GM19025 (cell line): ENCODE data around the gene ADD1.

Source experiments
- ATAC-seq: cut with Tn5 transposase; IDR thresholded peaks from one replicate; pipeline ENCODE4 v1.9.1; 2021; ENCODE audit warnings: mild to moderate bottlenecking, low read depth, moderate library complexity; ENCODE audit not compliant: unreplicated experiment

ADD1 gene

DNA sequence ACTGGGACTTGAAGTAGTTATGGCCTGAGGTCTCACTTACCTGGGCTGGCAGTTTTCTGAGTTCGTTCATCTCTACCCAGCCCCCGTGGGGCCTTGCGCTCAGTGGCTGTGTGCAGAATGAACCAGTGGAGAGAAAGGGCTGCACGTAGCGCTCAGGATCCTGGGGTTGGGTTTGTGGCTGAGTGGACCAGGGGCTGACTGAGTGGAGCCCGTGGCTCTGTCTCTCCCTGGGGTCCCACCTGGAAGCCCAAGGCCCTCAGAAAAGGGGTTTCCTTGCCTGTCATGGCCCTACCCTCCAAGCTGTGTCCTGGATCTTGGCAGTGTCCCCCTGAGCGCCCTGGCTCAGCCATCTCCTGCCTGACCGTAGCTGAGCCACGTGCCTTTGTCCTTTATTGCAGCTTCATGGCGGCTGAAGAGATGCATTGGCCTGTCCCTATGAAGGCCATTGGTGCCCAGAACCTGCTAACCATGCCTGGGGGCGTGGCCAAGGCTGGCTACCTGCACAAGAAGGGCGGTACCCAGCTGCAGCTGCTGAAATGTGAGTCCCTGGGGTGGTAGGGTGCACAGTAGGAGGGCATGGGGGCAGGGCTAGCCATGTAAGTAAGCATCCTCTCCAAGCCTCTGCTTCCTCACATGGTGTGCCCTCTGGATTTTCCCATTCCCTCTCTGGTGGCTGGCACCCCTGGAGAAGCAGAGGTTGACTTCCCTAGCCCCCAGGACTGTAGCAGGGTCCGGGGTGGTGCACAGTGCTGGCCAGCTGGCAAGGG is 23.2 kb upstream of the ADD1 start:
- no peak for ATAC-seq

DNA sequence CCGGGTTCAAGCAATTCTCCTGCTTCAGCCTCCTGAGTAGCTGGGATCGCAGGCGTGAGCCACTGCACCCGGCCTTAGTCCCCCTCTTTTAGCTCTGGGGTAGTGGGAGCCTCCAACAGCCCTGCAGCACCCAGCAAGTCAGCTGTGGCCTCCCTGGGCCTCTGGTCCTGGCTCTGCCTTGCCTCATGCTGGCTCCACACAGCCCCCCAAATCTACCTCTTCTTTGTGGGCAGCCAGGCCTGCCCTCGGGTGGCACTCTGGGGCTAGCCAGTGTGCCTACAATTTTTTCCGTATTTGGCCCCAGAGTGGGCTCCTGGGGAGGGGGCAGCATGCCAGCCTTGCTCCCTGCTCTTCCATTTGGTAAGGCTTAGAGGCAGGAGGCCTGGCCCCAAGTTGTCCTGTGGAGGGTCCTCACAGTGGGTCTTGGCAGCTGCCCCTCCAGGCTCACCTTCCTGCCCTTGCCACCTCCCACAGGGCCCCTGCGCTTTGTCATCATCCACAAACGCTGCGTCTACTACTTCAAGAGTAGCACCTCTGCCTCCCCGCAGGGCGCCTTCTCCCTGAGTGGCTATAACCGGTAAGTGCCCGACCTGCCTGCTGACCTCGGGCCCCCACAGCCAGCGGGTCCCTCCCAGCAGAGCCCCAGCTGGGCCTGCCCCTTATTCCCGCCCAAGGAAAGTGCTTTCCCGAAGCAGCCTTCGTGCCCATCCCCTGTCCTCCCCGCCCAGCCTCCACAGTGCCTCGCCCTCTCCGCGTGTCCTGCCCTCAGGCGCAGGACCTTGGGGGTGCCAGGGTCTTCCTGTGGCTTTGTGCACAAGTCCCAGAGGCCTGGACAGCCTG is 21.0 kb upstream of the ADD1 start:
- no peak for ATAC-seq

DNA sequence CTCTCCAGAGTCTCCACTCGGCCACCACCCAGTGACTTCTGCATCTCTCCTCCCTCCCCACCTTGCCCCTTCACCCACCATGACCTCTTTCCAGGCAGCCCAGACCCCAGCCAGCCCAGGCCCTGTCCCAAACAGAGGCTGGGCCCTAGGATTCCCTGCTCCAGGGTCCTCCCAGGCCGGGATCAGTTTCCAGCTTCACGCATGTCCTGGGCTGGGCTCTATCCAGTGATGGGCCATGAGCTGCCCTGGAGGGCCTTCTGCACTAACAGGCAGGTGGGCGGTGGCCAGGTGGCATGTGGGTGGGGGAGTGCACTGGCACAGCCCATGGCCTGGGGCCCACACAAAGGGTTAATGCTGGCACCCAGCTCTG is 20.4 kb upstream of the ADD1 start:
- ATAC-seq: no peak

DNA sequence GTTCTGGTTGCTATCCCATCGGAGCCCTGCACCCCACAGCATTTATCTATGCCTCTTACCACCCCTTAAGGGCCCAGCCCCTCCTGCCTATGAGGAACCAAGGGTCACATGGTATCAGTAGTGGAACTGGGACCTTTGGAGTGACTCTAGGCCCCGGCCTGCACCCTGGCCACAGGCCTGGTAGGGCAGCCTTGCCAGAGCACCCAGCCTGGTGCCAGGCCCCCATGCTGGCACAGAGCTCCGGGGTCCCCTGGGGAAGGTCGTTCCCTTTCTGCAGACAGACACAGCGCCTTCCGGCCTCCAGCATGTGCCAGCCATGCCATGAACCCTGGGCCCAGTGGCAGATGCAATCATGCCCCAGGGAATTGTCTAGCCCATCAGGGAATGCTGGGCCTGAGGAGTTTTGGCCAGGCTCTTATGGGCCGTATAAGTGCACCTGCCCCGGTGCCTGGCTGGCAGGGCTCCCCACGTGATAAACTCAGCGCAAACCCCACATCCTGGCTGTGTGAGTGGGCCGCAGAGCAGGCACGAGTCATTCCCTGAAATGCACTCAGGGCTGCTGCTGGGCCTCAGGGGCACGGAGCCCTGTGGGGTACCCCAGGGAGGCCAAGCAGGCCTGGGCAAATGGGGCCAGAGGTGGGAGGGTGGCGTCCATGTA is 19.8 kb upstream of the ADD1 start:
- ATAC-seq: no peak

DNA sequence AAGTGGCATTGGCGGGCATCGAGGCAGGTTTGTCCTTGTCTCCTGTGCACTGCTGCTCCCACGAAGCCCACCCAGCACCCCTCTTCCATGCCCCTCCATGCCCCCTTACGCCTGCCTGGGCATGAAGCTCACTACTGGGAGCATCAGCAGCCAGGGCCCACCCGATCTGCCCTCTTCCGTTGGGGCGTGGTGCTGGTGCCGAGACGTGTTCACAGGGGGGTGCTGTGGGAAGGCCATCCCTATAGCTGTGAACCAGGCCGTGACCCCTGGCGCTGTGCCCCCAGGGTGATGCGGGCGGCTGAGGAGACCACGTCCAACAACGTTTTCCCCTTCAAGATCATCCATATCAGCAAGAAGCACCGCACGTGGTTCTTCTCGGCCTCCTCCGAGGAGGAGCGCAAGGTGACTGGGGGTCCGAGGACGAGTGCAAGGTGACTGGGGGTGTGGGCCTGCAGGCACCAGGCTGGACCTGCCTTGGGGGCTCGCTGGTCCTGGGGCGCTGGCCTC is 19.3 kb upstream of the ADD1 start:
- ATAC-seq: no peak

DNA sequence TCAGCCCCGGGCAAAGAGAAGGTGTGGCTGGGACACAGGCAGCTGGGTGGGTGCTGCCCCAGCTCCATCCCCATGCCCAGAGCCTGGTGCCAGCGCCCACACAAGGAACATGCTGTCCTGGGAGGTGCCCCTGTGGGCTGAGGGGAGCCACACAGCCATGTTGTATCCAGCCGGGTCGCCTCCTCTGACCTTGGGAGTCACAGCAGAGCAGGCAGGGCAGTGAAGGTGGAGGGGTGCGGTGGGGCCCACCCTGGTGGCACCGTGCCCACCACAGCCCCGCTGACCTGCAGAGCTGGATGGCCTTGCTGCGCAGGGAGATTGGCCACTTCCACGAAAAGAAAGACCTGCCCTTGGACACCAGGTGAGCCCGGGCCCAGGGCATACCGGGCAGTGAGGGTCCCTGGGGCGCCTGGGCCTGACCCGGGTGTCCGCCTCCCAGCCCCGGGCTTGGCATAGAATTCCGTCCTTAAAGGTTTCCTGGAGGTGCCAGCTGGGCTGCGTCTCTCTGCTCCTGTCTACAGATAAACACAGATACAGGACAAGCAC is 18.7 kb upstream of the ADD1 start:
- no peak for ATAC-seq

DNA sequence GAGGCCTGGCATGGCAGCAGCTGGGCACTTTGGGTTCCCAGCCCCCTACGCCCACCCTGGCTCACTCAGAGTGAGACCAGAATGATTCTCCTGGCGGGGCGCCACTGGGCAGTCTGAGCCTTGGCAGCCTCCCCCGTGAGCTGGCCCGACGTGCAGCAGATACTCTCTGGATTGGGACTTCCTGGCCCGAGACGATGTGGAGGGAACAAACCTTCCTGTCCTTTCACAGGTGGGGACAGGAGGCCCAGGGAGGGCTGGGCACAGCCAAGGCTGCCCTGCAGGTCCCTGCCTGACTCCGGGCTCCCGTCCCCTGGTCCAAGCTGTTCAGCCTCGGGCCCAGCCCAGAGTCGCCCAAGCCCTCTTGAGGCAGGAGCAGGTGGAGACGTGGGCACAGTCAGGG is 17.9 kb upstream of the ADD1 start:
- ATAC-seq: no peak

DNA sequence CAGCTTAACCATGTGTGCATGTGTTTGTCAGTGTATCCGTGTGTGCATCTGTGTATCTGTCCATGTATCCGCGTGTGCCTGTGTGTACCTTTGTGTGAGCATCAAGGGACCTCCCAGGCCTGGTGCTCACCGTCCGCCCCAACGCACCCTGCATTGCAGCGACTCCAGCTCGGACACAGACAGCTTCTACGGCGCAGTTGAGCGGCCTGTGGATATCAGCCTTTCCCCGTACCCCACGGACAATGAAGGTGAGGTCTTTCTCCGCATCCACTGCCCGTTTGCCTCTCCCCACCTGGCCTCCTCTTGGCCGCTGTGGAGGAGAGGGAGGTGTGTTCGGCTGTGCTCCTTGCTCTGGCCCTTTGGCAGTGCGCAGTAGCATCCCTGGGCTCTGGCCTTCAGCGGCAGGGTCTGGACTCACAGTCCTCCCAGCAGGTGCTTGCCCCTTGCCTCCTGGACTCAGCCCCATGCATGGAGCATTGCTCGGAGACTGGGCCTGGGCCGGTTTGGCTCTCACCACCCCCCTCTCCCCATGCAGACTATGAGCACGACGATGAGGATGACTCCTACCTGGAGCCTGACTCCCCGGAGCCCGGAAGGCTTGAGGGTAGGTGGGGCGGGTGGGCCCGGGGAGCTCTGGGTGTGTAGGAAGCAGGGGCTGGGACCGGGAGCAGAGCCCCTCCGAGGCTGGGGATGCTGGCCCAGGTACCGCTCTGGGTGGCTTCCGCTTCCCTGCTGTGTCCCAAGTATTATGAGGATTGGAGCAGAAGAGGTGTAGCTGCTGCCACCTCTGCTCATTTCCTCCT is 16.4 kb upstream of the ADD1 start:
- no peak for ATAC-seq

DNA sequence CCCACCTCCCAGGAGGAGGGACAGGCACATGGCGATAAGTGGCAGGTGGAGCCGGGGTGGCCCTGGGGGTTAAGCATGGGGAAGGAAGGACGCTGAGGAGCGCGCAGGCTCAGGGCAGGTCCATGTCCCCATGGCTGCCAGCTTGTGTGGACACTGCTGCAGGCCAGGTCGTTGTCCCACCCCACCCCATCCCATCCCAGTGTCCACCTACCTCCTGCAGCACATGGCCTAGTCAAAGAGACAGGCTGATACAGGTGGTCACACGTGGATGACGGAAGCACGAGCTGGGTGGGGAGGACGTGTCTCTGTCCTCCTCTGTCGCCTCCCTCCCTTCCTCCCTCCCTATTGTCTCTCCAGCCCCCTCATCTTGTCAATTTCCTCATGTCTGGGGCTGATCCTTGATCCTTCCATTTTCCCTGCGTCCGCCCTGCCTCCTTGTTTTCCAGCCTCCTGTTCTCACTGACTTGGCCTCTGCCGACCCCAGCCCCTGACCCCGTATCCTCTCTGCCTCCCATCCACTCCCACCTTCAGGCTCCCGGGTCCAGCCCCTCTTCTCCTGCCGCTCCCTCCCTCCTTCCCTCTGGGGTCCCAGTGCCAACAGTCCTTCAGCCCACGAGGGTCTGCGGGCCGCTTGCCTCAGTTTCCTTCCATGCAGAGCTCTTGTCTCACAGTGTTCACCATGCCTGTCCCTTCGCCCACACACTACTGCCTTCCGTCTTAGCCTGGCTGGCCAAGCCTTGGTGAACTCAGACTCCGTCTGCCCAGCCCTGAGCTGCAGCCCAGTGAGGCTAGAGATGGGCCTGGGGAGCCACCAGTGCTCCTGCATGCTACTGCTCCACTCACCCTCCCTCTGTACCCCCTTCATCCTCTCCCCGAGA is 15.5 kb upstream of the ADD1 start:
- ATAC-seq: no peak

DNA sequence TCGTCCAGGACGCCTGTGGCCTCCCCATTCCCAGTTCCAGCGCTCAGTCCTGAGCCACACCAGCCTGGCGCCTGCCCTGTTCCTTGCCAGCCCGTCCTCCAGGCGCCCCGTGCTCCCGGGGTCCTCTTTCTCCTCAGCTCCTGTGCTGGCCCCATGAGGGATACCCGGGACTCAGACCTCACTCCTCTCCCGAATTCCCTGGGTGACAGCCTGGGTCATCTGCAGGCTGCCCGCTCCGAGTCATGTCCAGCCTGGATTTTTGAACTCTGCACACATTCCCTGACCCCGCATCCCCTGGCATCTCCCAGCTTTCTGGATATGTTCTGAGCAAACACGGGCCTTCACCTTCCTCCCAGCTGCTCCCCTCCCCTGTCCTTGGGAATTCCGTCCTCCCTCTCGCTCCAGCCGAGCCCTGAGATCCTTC is 14.9 kb upstream of the ADD1 start:
- no peak for ATAC-seq

DNA sequence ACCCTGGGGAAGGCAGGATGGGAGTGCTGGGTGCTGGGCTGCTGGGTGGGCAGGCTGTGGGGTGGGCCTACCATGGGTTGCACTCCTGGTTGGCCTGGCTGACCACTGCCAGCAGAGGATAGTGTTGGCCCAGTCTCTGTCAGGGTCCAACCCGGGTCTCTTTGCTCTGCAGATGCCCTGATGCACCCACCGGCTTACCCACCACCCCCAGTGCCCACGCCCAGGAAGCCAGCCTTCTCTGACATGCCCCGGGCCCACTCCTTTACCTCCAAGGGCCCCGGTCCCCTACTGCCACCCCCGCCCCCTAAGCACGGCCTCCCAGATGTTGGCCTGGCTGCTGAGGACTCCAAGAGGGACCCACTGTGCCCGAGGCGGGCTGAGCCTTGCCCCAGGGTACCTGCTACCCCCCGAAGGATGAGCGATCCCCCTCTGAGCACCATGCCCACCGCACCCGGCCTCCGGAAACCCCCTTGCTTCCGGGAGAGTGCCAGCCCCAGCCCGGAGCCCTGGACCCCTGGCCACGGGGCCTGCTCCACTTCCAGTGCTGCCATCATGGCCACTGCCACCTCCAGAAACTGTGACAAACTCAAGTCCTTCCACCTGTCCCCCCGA is 14.2 kb upstream of the ADD1 start:
- no peak for ATAC-seq

DNA sequence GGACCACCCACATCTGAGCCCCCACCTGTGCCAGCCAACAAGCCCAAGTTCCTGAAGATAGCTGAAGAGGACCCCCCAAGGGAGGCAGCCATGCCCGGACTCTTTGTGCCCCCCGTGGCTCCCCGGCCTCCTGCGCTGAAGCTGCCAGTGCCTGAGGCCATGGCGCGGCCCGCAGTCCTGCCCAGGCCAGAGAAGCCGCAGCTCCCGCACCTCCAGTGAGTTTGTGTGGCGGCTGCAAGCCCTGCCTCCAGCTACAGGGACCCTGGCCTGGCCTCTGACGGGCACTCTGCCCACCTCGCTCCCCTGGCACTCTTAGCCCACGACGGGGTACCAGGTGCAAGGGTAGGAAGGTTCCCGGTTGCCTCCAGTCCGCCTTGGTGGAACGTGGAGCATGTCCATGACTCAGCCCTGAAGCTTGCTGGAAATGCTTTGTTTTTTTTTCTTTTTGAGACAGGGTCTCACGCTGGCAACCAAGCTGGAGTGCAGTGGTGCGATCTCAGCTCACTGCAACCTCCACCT is 13.7 kb upstream of the ADD1 start:
- no peak for ATAC-seq

DNA sequence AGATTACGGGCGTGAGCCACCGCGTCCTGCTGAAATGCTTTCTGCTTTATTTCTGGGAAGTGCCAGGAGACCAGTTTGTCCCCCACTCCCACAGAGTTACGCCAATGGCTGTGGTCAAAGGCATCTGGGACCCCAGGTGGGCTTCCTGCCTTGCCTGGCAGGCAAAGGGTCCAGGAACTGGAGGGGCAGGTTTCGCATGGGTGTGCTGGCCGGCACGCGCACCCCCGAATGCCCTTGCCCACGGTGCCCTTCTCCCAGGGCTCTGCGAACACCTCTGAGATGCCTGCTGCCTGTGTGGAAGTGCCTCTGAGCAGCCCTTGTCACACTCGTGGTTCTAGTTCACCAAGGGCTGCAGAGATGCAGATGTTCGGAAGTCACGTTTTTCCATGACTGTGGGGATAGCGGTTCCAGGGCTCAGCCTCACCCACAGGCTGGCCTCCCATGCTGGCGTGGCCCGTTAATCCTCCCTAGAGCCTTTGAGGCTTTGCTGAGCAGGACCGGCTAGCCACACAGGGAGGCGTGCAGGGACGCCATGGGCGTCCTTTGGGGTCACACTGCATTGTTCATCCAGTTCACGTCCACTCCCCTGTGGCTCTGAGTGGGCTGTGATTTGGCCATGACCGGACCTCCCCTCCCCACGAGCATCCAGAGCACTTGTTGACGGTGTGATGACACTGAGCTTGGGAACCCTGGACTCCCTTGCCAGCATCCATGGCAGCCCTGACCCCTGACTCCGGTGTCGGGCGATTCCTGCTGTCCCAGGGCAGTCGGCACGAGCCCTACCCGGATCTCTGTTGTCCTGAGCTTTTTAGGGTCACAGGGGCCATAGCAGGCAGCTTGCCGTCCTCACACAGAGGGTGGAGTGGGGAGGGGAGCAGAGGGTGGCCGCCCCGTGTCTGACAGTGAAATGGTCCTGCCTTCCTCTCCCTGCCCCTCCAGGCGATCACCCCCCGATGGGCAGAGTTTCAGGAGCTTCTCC is 12.7 kb upstream of the ADD1 start:
- no peak for ATAC-seq

DNA sequence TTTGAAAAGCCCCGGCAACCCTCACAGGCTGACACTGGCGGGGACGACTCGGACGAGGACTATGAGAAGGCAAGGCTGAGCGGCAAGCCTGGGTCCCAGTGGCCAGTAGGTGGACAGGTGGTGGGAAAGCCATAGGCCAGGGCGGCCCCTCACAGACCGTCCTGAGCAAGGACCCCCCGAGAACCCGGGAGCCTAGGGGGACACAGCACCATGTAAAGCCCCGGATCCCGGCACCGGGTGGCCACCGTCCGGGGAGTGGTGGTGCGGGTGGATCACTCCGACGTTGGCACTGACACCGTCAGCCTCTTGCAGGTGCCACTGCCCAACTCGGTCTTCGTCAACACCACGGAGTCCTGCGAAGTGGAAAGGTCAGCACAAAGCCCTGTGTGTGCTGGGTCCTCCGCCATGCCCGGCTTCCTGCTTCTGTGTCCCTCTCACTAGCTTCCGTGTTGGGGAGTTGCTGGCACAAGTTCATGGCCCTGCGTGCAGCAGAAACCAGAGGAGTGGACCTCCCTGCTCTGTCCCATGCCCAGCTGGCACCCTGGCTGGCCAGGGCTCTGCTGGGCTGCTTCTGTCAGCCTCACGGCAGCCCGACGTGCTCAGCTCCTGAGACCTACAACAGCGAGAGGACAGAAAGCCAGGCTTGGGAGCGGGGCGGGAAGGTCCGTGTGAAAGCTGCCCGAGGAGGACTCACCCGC is 11.9 kb upstream of the ADD1 start:
- no peak for ATAC-seq

DNA sequence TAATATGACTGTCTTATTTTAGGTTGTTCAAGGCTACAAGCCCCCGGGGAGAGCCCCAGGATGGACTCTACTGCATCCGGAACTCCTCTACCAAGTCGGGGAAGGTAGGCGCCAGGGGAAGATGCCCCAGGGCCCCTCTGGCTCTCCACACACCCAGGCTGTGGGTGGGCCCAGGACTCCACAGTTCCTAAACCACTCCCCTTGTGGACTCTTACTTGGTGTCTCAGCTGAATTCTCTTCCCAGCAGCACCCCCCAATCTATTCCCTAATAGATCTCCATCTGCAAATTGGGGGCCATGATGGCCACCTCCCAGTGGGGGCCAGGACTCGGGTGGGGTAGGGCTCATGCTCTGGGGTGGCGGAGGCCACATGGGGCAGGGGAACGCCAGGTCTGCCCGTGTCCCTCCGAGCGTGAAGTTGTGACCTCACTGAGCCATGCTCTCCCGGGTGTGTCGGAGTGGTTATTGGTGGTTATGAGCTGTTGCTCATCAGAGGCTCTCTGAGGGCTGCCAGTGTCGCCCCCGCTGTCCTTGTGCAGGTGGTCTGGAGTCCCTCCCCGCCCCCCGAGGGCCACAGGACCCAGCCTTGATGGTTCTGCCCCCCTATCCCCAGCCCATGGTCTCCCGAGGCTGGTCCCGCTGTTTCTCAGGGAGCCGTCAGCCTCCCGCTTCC is 11.2 kb upstream of the ADD1 start:
- no peak for ATAC-seq

DNA sequence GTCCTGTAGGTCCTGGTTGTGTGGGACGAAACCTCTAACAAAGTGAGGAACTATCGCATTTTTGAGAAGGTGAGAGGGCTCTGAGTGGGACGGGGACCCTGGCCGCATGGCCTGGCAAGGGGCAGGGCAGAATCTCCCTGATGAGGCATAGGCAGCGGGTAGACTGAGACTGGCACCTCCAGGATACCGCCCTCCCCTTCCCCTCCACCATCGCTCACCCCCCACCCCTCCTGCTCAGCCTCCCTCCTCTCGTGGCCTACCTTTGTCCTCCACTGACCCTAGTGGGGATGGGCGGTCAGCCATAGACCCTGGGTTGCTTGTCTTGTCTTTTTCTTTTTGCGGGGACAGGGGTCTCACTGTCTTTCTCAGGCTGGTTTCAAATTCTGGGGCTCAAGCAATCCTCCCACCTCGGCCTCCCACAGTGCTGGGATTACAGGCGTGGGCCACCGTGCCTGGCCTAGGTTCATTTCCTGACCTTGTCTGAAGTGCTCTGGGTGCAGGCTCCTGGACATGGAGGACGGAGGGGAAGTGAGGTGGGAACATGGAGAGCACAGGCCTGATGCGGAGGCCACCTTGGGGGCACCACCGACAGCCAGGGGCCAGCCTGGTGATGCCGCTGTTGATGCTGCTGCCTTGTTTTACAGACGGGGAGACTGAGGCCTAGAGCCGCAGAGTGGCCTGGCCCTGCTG is 10.5 kb upstream of the ADD1 start:
- no peak for ATAC-seq
